GM21447 (cell line): ENCODE measurements around the gene KCNH6.
A peak's percentile ranks its signal among the peaks of the same experiment; 100 is the strongest.

Experiments
- ATAC-seq: cut with Tn5 transposase; IDR thresholded peaks from one replicate; pipeline ENCODE4 v1.9.1; 2021; ENCODE audit not compliant: unreplicated experiment

The KCNH6 gene

DNA sequence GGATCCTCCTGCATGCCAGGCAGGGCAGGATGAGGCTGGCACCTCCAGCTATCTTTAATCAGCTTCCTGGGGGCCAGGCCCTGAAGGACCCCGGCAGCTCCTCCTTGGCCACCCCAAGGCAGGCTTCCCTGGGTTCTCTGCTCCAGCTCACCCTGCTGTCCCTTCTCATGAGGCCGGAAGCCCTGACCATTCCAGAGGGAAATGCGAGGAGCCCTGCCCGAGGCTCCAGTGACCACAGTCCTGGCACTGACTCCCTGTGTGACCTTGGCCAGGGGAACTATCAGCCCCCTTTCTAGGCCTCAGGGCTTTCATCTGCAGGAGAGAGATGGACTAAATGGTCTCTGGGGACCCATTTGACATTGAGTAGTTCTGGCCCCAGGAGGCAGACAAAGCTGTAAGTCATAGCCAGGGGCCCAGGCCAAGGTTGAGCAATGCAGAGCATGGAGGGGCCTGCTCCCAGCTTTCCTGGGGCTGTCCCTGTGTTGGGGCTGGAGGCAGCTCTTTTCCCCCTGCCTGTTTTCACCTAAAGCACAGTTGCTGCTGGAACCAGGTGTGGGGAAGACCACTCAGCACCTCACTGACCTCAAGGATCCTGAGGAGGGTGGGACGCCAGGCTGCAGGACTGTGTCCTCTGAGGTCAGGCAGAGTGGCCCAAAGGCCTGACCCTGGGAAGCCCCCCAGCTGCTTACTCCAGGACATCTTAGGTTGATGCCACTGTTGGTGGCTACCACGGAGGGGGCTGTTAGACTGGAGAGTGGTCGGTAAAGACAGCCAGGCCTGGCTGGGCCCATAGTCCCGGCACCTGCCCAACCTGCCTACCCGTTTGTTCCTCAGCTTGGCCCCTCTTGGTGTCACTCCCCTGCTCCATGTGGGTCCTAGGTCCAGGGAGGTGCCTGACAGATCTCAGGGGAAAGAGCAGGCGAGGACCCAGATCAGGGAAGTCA lies 8.1 kb downstream of the KCNH6 start:
- no peak for ATAC-seq

DNA sequence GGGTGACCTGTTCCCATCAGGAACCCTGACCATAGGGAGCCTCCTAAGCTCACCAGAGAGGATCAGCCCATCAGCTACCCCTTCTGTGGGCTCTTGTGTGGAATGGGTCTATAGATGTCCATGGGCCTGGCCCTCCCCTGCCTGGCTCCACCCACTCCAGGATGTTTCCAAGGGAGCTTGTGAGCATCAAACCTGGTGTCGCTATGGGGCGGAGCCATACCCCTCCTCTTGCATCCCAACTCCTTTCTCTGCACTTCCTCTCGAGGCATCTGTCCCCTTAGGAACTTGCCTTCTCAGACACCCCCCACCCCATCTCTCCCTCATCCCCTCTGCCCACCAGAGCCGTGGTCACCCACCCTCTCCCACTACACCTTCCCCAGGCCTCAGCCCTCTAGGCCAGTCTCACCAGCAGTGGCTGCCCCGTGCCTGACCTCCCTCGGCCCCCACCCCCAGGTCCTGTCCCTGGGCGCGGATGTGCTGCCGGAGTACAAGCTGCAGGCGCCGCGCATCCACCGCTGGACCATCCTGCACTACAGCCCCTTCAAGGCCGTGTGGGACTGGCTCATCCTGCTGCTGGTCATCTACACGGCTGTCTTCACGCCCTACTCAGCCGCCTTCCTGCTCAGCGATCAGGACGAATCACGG lies 10.4 kb downstream of the KCNH6 start:
- no peak for ATAC-seq

- no peak for ATAC-seq
These were observed 11.0 kb downstream of the KCNH6 start for GRCh38 chr17:63534078-63534570.

GRCh38 chr17:63534816-63535455 lies 11.8 kb downstream of the KCNH6 start:
- ATAC-seq: no peak

- no peak for ATAC-seq
These were observed 12.5 kb downstream of the KCNH6 start for GRCh38 chr17:63535640-63536039.

DNA sequence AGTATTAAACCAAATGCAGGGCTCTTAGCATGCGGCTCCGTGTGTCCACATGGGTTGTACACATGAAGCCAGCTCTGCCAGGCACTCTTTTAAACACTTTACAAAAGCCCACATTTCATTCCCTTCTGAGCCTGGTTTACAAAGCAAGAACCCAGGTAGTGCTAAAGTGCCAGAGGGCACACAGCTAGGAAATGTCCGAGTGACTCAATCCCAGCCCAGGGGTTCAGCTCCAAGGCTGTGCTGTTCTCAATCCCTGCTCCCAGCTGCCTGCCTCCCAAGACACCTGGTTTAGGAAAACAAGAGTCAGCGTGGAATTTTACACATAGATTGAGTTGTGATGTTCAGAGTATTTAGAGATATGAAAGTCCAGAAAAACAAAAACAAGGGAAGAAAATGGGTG lies 13.8 kb downstream of the KCNH6 start:
- no peak for ATAC-seq

DNA sequence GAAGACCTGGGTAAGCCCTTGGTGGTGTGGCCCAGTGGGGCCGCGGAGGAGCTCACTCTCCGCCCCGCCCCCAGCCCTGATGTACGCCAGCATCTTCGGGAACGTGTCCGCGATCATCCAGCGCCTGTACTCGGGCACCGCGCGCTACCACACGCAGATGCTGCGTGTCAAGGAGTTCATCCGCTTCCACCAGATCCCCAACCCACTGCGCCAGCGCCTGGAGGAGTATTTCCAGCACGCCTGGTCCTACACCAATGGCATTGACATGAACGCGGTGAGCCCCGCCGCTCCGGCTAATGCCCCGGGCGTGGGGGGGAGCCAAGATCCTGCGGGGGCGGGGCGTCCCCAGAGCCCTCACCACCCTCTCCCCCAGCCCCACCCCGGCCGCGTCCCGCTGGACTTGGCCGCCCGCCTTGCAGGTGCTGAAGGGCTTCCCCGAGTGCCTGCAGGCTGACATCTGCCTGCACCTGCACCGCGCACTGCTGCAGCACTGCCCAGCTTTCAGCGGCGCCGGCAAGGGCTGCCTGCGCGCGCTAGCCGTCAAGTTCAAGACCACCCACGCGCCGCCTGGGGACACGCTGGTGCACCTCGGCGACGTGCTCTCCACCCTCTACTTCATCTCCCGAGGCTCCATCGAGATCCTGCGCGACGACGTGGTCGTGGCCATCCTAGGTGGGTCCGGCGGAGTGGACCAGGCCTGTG lies 15.0 kb downstream of the KCNH6 start:
- ATAC-seq: no peak

DNA sequence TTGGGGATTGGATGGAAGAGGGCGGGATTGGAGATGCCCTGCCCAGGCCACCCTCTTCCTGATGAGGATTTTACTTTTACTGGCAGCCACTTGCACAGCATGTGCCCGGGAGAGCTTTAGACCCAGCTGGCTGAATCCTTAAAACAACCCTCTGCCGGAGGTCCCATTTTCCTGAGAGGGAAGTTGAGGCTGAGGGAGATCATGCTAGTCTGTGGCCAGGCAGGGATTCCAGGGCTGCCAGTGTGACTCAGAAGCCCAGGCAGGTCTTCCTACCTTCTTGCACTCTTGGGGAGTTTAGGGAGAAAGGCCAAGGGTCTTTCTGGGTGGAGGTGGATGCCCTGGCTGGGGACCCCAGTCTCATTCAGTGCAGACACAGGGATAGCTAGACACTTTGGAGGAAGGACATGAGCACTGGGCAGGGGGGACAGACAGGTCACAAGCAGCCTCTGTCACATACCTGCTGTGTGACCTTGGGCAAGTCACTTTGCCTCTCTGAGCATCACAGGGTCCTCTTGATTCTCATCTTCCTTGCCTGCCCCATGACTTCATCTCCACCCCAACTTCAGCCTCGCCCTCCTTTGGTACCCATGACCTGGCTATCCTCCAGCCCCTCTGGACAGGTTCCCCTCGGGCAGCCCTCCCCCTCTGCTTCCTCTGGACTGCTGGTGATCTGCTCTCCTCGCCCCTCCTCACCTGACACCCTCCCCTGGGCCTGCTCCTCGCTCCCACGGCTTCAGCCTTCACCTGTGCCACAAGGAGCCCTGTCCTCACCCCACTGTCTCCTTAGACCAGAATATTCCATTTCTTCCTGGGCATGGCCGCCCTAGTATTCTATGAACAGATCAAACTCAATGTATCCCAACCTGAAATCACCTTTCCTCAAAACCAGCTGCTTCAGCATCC lies 15.8 kb downstream of the KCNH6 start:
- no peak for ATAC-seq

GRCh38 chr17:63540590-63540989 lies 17.4 kb downstream of the KCNH6 start:
- ATAC-seq: no peak

- ATAC-seq: no peak
These were observed 19.0 kb downstream of the KCNH6 start for GRCh38 chr17:63542218-63542545.

GRCh38 chr17:63542942-63543821 lies 20.0 kb downstream of the KCNH6 start:
- ATAC-seq: no peak

- no peak for ATAC-seq
These were observed 20.8 kb downstream of the KCNH6 start for GRCh38 chr17:63543822-63544420.

DNA sequence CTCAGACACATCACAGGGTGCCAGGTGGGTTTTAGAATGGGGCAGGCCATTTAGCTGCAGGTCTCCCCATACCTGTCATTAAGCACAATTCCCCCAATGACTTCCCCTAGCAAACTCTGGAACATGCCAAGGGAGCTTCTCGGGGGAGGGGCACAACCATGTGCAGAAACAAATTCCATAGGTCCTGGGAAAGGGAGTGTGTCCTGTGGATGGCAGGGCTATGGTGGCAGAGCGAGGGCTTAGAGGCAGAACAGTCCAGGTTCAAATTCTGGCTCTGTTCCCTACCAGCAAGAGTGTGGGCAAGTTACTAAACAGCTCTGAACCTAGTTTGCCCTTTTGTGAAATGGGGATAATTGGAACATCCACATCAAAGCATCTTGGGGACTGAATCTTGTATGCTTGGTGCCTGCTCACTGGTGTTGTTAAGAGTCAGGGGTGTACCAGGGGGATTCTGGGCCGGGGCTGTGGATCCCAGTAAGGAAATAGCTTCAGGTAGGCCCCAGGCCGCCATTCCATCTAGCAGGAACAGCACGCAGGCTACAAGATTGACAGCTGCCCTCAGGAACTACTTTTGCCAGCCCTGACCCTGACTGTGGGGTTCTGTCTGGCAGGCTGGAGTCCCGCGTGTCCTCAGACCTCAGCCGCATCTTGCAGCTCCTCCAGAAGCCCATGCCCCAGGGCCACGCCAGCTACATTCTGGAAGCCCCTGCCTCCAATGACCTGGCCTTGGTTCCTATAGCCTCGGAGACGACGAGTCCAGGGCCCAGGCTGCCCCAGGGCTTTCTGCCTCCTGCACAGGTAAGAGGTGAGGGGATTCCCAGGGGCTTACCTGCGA lies 21.5 kb downstream of the KCNH6 start:
- ATAC-seq: no peak

GRCh38 chr17:63546308-63547082 lies 23.3 kb downstream of the KCNH6 start:
- ATAC-seq: no peak

DNA sequence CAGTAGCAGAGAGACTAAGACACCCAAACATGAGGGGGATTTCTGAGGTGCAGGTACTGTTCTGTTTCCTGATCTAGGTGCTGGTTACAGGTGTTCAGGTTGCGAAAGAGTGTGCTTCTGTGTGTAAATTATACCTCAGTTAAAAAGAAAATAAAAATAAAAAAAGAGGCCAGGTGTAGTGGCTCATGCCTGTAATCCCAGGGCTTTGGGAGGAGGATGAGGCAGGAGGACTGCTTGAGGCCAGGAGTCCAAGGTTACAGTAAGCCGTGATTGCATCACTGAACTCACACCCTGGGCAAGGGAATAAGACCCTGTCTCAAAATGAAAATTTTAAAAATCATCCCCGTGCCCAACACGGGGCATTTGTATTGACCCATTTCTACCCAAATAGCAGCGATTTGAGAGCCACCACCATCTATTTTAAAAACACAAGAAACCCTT lies 23.9 kb downstream of the KCNH6 start:
- ATAC-seq: no peak

- ATAC-seq: peak; percentile 18
These were observed 26.3 kb downstream of the KCNH6 start for GRCh38 chr17:63549289-63549945.
